ENCODE measurements around the gene BAZ1A. TPM values are rescaled to one million over a fixed set of nuclear protein-coding genes. Genes with fewer than 3 reads are reported as not detected.

Gene BAZ1A
- total RNA-seq, 6 experiments from 2014 or later, result 23.1 to 29.5 (median 26.6) TPM

DNA sequence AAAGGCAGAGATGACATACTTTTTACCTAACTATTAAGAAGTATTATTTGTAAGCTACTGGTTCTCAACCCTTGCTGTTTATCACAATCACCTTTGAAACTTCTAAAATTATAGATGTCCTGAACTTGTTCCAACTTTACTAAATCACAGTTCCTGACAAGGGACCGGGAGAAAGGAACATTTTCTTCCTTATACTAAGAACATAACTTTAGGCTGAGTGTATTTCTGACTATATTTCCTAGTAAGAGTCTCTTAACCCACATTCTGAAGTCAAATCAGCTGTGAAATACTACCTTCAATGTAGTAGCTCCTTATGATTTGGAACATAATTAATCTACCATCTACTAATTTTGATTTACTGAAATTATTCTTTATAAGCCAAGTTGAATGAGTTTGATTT, 80.2 kb downstream of the BAZ1A start:
- peaks cover 31% of the 10 kb centered on the region for H3K4me1 Mint-ChIP-seq (ENCODE audit: low read depth)
- 0 out of 2 replicates have a peak overlapping the region, but pooled peaks have one; percentile 63 for H3K27ac Mint-ChIP-seq
- H3K4me3 Mint-ChIP-seq, result no peak overlapping the region
- peak; percentile 5 for DNase-seq
- H3K36me3 Mint-ChIP-seq (ENCODE audit: low read depth), result peaks cover 34% of the 10 kb centered on the region
- H3K27me3 Mint-ChIP-seq (ENCODE audit: insufficient read depth), result no peaks in the 10 kb centered on the region
- H3K9me3 Mint-ChIP-seq, result no peaks in the 10 kb centered on the region
- TF ChIP-seq, protein P1, sequence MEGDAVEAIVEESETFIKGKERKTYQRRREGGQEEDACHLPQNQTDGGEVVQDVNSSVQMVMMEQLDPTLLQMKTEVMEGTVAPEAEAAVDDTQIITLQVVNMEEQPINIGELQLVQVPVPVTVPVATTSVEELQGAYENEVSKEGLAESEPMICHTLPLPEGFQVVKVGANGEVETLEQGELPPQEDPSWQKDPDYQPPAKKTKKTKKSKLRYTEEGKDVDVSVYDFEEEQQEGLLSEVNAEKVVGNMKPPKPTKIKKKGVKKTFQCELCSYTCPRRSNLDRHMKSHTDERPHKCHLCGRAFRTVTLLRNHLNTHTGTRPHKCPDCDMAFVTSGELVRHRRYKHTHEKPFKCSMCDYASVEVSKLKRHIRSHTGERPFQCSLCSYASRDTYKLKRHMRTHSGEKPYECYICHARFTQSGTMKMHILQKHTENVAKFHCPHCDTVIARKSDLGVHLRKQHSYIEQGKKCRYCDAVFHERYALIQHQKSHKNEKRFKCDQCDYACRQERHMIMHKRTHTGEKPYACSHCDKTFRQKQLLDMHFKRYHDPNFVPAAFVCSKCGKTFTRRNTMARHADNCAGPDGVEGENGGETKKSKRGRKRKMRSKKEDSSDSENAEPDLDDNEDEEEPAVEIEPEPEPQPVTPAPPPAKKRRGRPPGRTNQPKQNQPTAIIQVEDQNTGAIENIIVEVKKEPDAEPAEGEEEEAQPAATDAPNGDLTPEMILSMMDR (IDR thresholded peaks at IDR 0.05), result no peak

DNA sequence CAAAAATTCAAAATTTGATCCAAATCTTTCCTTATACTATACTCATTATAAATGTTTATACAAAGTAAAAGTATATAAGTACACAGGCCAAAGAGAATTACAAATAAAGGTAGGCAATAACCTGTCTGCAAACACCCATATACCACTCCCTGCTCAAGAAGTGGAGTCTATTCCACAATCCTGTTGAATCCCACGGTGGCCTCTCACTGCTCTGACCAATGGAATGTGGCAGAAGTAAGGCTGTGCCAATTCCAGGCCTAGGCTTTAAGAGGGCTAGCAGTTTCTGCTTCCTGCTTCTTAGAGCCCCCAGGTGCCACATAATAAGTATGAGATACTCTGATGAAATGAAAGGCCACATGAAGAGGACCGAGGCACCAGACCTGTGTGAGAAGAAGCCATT, 80.9 kb downstream of the BAZ1A start:
- TF ChIP-seq, protein P1 (IDR thresholded peaks at IDR 0.05), result no peak
- no peak for DNase-seq
- H3K27ac Mint-ChIP-seq, result peak overlapping the region; percentile 63
- H3K4me1 Mint-ChIP-seq (ENCODE audit: low read depth), result peaks cover 31% of the 10 kb centered on the region
- peaks cover 33% of the 10 kb centered on the region for H3K36me3 Mint-ChIP-seq (ENCODE audit: low read depth)
- no peaks in the 10 kb centered on the region for H3K27me3 Mint-ChIP-seq (ENCODE audit: insufficient read depth)
- no peaks in the 10 kb centered on the region for H3K9me3 Mint-ChIP-seq
- no peak overlapping the region for H3K4me3 Mint-ChIP-seq

DNA sequence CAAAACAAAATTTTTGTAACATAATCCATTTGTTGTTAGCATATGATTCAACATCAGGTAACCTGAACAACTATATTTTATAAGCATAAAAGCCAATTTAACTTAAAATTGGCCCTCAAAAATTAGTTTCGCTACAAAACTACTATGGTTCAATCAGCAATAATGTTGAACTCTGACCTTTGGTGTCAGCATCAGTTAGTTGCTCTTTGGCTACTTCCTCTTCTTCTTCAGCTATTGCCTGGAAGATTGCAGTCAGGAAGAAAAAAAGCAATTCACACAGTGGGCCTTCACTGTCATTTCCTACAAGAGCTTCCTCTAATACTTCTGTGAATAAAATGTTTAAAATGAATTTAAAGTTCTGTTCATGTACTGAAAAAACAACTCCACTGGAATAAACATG, 82.6 kb downstream of the BAZ1A start:
- DNase-seq, result no peak
- no peak overlapping the region for H3K4me3 Mint-ChIP-seq
- peaks cover 31% of the 10 kb centered on the region for H3K4me1 Mint-ChIP-seq (ENCODE audit: low read depth)
- no peak overlapping the region for H3K27ac Mint-ChIP-seq
- H3K27me3 Mint-ChIP-seq (ENCODE audit: insufficient read depth), result no peaks in the 10 kb centered on the region
- no peaks in the 10 kb centered on the region for H3K9me3 Mint-ChIP-seq
- TF ChIP-seq, protein P1 (IDR thresholded peaks at IDR 0.05), result no peak
- peaks cover 21% of the 10 kb centered on the region; the same call in 1 of the 2 replicates for H3K36me3 Mint-ChIP-seq (ENCODE audit: low read depth)

DNA sequence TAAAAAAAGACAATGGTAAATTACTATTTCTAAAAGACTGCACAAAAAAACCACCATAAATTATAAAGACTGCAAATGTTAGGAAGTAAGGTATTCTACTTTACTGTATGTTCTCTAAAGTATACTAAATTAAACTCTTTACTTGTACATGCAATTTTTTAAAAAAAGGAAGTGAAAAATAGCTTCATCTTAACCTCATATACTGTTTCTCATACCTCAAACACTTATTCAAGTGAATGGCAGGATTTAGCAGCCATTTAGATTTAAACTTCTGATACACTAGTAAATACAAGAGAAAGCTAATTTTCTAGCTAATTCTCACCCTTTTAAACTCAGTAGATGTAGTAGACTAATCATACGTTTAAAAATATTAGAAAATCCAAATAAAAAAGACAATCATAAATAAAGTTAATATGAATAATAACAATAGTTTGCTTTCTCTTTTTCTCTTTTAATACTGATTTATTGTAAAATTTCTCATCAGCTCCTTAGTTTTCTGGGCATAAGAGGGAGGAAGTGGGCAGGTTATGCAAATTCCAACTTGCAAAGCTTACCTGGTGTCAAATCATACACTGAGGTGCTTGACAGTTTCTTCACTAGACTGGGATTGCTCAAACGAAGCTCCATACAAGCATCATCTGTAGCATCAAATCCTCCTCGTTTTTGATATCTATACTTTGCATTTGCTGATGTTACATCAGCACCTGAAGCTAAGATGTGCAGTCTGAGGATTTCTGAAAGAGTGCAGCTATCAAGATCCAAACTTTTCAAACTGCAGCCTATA, 89.7 kb downstream of the BAZ1A start:
- no peak overlapping the region for H3K27ac Mint-ChIP-seq
- no peak overlapping the region for H3K4me3 Mint-ChIP-seq
- H3K27me3 Mint-ChIP-seq (ENCODE audit: insufficient read depth), result no peaks in the 10 kb centered on the region
- H3K36me3 Mint-ChIP-seq (ENCODE audit: low read depth), result peaks cover 38% of the 10 kb centered on the region
- no peaks in the 10 kb centered on the region for H3K9me3 Mint-ChIP-seq
- DNase-seq, result no peak
- TF ChIP-seq, protein P1 (IDR thresholded peaks at IDR 0.05), result no peak
- H3K4me1 Mint-ChIP-seq (ENCODE audit: low read depth), result peaks cover 29% of the 10 kb centered on the region

DNA sequence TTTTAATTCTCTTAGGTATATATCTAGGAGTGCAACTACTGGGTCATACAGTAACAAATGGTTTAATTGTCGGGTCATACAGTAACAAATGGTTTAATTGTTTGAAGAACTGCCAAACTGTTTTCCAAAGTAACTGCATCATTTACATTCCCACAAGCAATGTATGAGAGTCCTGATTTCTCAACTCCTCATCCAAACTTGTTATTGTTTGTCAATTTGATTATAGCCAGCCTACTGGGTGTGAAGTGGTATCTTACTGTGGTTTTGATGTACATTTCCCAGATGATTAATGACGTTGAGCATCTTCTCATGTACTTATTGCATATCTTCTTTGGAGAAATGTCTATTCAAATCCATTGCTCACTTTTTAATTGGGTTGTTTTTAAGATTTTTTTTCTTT, 93.1 kb downstream of the BAZ1A start:
- H3K27me3 Mint-ChIP-seq (ENCODE audit: insufficient read depth), result no peaks in the 10 kb centered on the region
- H3K4me1 Mint-ChIP-seq (ENCODE audit: low read depth), result peaks cover 37% of the 10 kb centered on the region
- peak overlapping the region; percentile 92 for H3K27ac Mint-ChIP-seq
- TF ChIP-seq, protein P1 (IDR thresholded peaks at IDR 0.05), result no peak
- H3K4me3 Mint-ChIP-seq, result peak overlapping the region; percentile 65
- DNase-seq, result no peak
- H3K9me3 Mint-ChIP-seq, result no peaks in the 10 kb centered on the region
- H3K36me3 Mint-ChIP-seq (ENCODE audit: low read depth), result peaks cover 54% of the 10 kb centered on the region
